Lung microvascular endothelial cell (primary cell): ENCODE data around the gene NME7. TPM values are rescaled to one million over a fixed set of nuclear protein-coding genes. Genes with fewer than 3 reads are reported as not detected.

Source experiments
- DNase-seq, 2 donors: peaks; one replicate each; pipeline versions ENCODE4 v3.0.0 to v3.0.0-alpha.2; 2010; ENCODE audit warnings: low read depth in 2 of 2
- total RNA-seq: library from RNA; depleted of rRNA; stranded (reverse); fragments of >200 nt; gene quantifications from 2 replicates; pipeline ENCODE4 v1.2.1, GENCODE V29; 2014

The NME7 gene
- total RNA-seq, 1 donor from 2014 or later, result 9.5 TPM

DNA sequence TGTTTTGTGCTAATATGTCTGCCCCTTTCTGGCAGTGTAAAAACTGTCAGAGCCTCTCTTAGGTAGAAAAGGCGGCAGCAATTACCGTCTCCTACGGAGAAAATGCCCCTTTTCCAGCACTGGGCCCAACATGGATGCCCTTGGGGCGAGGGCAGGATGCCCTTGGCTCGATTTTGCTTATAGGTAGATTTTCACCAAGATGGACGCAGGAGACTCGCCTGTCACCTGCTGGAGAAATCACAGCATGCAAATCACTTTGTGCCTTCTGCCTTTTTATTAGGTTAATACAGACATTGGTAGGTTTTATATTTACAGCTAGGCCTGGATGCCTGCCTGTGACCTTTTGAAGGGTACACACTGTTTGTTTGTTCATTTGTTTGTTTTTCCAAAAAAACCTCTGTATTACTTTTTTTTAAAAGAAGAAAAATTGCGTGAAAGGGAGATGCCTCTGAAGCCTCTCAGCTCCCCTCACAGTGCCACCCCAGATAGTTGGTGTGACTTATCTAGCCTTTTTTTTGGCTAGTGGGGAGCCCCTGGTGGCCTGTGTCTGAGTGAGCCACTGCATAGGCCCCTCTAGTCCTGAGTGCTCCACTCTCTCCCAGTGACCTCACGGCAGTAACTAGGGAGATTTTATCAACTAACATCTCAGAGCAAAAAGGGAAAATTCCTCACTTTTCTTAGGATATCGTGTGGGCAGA, 258.6 kb downstream of the NME7 start:
- peak; percentile 50 for DNase-seq

DNA sequence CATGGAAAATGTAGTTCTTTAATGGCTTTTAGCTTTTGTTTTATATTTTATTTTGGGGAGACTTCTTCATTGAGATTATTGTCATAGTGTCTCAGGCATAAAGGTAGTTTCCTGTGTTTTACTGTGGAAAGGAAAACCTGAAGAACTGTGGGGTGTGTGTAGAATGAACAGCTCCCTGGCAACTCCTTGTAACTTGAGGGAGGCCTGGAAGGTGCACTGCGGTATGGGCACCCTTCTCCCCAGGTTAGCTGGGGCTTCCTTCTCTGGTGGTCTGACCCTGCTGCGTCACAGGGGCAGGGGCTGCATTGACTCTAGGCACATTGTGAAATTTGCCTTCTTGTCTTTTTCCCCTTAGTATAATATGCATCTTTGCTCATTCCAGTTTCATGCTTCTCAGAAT, 259.4 kb downstream of the NME7 start:
- no peak for DNase-seq

- peak; percentile 36 to 61 for DNase-seq
Observed at GRCh38 chr1:169107603-169108208, 259.9 kb downstream of the NME7 start.

- peak; percentile 37 to 48 for DNase-seq
Observed at GRCh38 chr1:169106921-169107602, 260.5 kb downstream of the NME7 start.

- DNase-seq, result peak; percentile 85 to 90
Observed at GRCh38 chr1:169106095-169106920, 261.3 kb downstream of the NME7 start, which contains the start of gene ATP1B1. ATP1B1 (plus strand) TSS chr1:169106690; CDS start chr1:169106830, 140 bp downstream.

DNA sequence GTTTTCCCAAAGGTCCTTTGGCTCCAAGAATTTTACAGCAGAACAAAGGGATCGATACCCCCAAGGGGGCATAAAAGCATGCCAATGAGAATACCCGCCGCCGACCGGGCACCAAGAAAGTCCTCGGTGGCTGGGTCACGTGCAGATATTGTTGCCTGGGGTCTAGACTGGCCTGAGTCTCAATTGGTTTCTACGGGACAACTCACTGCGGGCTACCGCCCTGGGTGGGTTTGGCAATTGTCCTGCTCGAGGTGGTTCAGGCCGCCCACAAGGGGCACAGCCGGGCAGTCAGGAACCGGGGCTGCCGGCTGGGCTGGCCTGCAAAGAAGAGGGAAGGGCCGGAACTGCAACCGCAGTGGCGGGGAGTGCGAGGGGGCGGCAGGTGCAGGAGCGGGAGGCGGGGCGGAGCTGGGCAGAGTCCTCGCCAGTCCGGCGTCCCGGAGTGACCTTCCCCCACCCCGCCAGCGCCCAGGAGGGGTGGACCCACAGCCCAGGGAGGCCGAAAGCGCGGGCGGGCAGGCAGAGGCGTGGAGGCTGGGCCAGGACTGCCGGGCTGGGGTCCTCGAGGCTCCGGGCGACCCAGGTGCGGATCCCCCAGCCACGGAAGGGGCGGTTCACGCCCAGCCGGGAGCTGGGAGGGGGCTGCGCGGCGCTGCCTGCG, 262.0 kb downstream of the NME7 start:
- DNase-seq, result peak; percentile 23 to 46

- no peak for DNase-seq
Observed at GRCh38 chr1:169105087-169105433, 262.5 kb downstream of the NME7 start.

DNA sequence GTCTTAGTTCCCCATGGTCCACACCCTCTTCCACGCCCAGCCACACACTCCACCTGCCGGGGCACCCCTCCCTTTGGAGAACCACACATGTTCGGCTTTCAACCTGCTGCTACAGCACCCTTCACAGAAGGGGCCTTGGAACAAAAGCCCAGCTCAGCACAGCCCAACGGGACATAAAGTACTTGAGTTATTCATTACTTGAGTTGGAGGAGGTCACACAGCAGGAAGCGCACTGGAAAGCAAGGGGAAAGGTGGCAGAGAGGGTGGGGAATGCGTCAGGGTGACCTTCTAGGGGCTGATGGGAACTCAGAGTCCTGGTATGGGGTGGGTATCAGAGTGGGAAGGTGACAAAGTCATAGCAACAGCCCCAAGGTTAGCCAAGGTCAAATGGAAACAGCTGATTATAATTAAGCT, 264.1 kb downstream of the NME7 start:
- DNase-seq, result no peak

DNA sequence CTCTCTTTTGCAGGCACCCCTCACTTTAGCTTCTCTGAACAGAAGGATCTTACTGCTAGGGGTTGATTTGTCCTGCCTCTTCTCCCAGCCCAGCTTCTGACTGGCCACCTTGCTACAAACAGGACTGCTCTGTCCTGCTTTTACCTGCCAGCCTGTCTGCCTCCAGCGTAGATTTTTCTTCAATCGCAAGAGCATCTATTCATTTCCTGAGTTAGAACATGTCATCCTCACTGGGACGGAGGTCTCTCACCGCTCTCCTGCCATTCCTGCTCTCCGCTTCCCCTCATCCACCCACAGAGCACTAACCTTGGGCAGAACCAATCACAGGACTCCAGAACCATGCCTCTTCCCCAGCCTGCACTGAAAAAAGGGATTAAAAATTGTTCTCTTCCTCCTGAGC, 264.6 kb downstream of the NME7 start:
- DNase-seq, result no peak

DNA sequence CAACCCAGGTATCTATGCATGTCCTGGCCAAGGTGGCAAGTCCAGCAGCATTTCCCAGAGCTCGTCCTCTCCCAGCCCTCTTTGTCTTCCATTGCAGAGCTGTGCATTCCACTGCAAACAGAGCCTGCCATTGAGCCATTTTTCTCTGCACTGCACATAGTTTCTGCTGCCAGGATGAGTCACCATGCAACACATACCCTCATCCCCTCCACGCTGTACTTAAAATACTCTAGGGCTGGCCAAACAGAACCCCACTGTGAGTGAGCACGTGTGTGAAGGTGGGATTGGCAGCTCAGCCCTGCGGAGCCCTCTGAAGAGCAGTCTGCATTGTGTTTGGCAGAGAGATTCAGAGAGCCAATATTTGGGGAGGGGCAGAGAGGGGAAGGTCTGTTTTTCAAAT, 265.0 kb downstream of the NME7 start:
- DNase-seq, result peak; percentile 51 to 57

DNA sequence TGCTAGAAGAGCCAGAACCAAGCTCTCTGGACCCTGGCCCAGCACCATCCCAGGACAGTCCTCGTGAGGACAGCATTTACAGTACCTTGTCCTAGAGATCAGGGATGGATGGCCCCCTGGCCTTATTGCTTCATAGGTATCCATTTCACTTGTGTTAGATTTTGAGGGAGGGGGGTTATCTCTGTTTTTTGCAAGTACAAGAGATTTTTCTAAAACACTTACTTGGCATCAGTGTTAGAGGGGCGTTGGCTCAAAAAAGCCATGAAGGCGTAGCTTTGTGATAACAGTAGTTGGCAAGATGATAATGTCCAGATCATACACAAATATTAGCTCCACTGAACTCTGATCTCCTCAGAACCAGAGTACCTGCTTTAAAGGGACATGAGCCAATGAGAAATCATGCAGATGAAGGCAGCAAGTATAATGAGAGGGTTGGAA, 266.9 kb downstream of the NME7 start:
- no peak for DNase-seq

DNA sequence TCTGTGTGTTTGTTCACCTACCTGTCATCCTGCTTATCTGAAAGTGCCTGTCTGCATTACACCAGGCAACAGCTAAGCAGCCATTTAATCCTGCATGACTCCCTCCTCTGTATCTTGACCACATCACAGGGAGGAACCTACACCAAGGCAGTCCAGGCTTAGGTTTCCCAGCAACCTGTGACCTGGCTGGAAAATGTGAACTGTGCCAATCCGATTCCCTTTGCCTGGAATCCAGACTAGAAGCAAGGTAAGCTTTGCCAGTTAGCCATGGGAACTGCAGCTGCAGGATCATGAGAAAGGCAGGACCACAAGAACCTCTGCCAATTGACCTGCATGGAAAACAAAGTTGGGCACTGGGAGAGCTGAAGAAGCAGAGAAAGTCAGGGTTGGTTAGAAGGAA, 267.4 kb downstream of the NME7 start:
- no peak for DNase-seq

- DNase-seq, result no peak
Observed at GRCh38 chr1:169099561-169099960, 268.0 kb downstream of the NME7 start.

GRCh38 chr1:169098380-169098779, 269.2 kb downstream of the NME7 start:
- no peak for DNase-seq

DNA sequence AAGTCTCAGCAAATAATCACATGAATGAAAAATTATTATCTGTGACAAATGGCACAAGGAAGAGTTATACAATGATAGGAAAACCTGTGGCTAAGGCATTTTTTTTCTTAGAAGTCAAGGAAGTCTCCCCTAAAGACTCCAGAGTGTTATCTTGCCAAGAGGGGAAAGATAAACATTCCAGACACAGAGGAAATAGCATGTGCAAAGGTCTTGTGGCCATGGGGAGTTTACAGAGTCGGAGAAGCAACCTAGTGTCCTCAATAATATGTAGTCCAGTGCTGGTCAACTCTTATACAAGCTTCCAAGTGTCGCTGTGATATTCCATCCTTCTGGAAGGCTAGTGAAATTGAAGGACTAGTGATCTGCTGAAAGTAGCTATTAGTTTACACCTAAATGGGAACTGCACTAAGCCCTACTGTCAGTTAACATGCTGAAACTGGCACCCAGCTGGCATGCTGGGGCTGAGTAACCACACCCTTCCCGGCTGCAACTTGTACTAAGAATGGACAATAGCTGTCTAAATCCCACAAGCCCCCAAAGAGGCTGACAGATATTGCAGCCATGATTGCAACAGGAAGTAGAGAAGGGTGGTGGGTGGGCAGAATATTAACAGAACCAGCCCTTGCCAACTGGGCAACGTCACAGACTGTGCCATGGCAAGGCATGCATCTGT, 272.6 kb downstream of the NME7 start:
- no peak for DNase-seq

- no peak for DNase-seq
Observed at GRCh38 chr1:169092399-169092798, 275.2 kb downstream of the NME7 start.

DNA sequence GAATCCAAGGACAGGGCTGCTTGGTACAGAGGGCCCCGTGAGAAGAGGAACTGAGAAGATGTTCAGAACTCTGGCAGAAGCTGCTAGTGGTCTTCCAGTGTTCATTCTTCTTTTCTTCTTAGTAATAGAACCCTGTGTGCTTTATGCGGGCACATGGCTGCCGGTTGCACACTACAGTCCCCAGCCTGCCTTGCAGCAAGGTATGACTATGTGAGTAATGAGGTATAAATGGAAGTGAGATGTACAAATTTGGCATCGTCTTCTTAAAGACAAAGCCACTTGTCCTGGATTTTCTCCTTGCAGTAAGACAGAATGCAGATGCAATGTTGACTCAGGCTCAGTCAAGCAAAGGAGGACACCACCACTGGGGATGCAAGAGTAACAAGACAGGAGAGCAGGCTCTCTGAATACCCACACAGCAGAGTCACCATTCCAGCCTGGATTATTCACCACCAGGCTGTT, 276.1 kb downstream of the NME7 start:
- DNase-seq, result no peak

GRCh38 chr1:169090900-169091311, 276.7 kb downstream of the NME7 start:
- no peak for DNase-seq

- no peak for DNase-seq
Observed at GRCh38 chr1:169090308-169090899, 277.2 kb downstream of the NME7 start.

DNA sequence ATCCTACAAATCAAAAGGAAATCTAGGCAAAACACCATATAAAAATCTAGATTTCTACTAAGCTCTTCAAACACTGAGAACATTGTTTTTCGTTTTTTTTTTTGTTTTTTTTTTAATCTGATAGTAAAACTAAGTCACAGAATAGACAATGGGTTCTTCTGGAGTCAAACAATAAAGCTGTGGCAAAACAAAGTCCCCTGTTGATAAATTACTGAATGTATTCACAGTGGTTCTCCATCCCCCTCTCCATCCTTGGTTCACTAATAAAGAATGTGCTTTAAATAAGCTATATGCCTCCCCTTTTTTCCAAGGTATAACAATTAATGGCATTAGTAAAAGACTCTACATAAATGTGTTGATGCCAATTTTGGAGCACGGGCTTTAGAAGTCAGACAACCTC, 277.8 kb downstream of the NME7 start:
- no peak for DNase-seq
